Measurements from ENCODE around the gene IGDCC3.

The IGDCC3 gene

GRCh38 chr15:65412556-65412955 is 34.8 kb upstream of the IGDCC3 start:
- in situ Hi-C loops (cut with MboI; ENCODE audit: low sequenced_read_pairs): no loop called here

GRCh38 chr15:65411465-65412071 is 33.8 kb upstream of the IGDCC3 start:
- Histone ChIP-seq H3K27me3 (ENCODE audit: low read depth) (no peaks in the 10 kb centered on the region), H3K4me1 (peaks cover 13% of the 10 kb centered on the region), H3K36me3 (replicated peaks) (no peaks in the 10 kb centered on the region), H3K4me3 (no peak overlapping the region), H3K9me3 (no peaks in the 10 kb centered on the region)
- in situ Hi-C loops (cut with MboI; ENCODE audit: low sequenced_read_pairs): no loop called here
- DNase-seq (ENCODE audit: low spot score in 2 of 2): no peak

More at GRCh38 chr15:65412556-65412955, 34.8 kb upstream of the IGDCC3 start:
- Histone ChIP-seq H3K4me1 (peaks cover 23% of the 10 kb centered on the region), H3K9me3 (no peaks in the 10 kb centered on the region), H3K4me3 (no peak overlapping the region), H3K27me3 (ENCODE audit: low read depth) (no peaks in the 10 kb centered on the region), H3K36me3 (replicated peaks) (no peaks in the 10 kb centered on the region)
- no peak for DNase-seq (ENCODE audit: low spot score in 2 of 2)

GRCh38 chr15:65410972-65411371 is 33.2 kb upstream of the IGDCC3 start:
- Histone ChIP-seq H3K4me3 (no peak overlapping the region), H3K4me1 (peaks cover 10% of the 10 kb centered on the region; the same call in 1 of the 2 replicates), H3K36me3 (replicated peaks) (no peaks in the 10 kb centered on the region), H3K9me3 (no peaks in the 10 kb centered on the region), H3K27me3 (ENCODE audit: low read depth) (no peaks in the 10 kb centered on the region)
- in situ Hi-C loops (cut with MboI; ENCODE audit: low sequenced_read_pairs): no loop called here
- no peak for DNase-seq (ENCODE audit: low spot score in 2 of 2)

DNA sequence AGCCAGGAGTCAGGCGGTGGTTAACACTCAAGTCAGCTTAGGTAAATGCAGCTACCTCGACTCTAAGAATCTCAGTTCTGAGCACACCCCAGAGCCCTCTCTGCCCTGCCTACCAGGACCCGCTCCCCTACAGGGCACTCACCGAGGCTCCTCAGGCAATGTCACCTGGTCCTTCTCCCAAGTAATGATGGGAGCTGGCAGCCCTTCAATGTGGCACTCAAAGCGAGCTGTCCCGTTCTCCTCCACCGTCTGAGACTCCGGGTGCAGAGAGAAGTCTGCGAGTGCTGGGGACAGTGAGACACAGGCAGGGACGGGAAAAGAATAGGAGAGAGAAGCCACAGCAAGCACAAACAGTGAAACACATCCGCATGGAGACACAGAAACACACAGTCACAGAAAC is 32.2 kb upstream of the IGDCC3 start:
- in situ Hi-C loops (cut with MboI; ENCODE audit: low sequenced_read_pairs): no loop called here

GRCh38 chr15:65409036-65409631 is 31.3 kb upstream of the IGDCC3 start:
- Histone ChIP-seq H3K4me3 (no peak overlapping the region), H3K4me1 (peaks cover 2% of the 10 kb centered on the region; the same call in 1 of the 2 replicates), H3K9me3 (no peaks in the 10 kb centered on the region), H3K36me3 (replicated peaks) (no peaks in the 10 kb centered on the region), H3K27me3 (ENCODE audit: low read depth) (no peaks in the 10 kb centered on the region)
- no peak for DNase-seq (ENCODE audit: low spot score in 2 of 2)
- in situ Hi-C loops (cut with MboI; ENCODE audit: low sequenced_read_pairs): no loop called here

More for the DNA sequence above, 32.2 kb upstream of the IGDCC3 start:
- Histone ChIP-seq H3K4me1 (peaks cover 4% of the 10 kb centered on the region; the same call in 1 of the 2 replicates), H3K4me3 (no peak overlapping the region), H3K9me3 (no peaks in the 10 kb centered on the region), H3K27me3 (ENCODE audit: low read depth) (no peaks in the 10 kb centered on the region), H3K36me3 (replicated peaks) (no peaks in the 10 kb centered on the region)
- no peak for DNase-seq (ENCODE audit: low spot score in 2 of 2)

- H3K9me3 ChIP-seq: no peaks in the 10 kb centered on the region
- H3K4me1 ChIP-seq: peaks cover 2% of the 10 kb centered on the region; the same call in 1 of the 2 replicates
- in situ Hi-C loops (cut with MboI; ENCODE audit: low sequenced_read_pairs): no loop called here
- no peak for DNase-seq (ENCODE audit: low spot score in 2 of 2)
- no peaks in the 10 kb centered on the region for H3K36me3 ChIP-seq (replicated peaks)
- no peaks in the 10 kb centered on the region for H3K27me3 ChIP-seq (ENCODE audit: low read depth)
- H3K4me3 ChIP-seq: no peak overlapping the region
These were observed 30.7 kb upstream of the IGDCC3 start for GRCh38 chr15:65408324-65409035.

DNA sequence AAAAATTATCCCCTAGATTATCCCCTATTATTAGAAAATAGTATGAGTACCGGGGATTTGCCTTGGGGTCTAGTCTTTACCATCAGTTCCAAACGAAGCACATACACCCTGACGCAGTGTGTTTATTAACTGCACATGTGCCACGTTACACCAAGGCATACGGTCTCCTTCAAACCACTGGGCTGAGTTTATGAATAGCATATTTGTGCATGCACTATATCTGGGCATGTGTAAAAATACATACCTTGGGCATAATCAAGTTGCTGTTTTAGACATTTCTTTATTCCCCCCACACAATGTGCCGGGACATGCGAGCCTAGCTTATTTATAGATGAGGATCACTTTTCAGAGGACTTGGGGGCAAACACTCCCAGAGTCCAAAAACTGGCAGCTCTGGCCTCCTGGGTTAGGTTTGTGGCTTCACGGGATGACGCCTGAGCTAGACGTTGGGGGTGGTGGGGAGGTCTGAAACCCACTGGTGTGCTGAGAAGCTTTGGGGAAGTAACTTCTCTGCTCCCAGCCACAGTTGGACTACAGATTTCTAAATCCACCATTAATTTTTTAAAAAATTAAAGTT is 28.7 kb upstream of the IGDCC3 start:
- H3K9me3 ChIP-seq: no peaks in the 10 kb centered on the region
- in situ Hi-C loops (cut with MboI; ENCODE audit: low sequenced_read_pairs): no loop called here
- no peaks in the 10 kb centered on the region for H3K36me3 ChIP-seq (replicated peaks)
- H3K27me3 ChIP-seq (ENCODE audit: low read depth): no peaks in the 10 kb centered on the region
- DNase-seq (ENCODE audit: low spot score in 2 of 2): no peak
- H3K4me1 ChIP-seq: no peaks in the 10 kb centered on the region; the same call in 1 of the 2 replicates
- no peak overlapping the region for H3K4me3 ChIP-seq

DNA sequence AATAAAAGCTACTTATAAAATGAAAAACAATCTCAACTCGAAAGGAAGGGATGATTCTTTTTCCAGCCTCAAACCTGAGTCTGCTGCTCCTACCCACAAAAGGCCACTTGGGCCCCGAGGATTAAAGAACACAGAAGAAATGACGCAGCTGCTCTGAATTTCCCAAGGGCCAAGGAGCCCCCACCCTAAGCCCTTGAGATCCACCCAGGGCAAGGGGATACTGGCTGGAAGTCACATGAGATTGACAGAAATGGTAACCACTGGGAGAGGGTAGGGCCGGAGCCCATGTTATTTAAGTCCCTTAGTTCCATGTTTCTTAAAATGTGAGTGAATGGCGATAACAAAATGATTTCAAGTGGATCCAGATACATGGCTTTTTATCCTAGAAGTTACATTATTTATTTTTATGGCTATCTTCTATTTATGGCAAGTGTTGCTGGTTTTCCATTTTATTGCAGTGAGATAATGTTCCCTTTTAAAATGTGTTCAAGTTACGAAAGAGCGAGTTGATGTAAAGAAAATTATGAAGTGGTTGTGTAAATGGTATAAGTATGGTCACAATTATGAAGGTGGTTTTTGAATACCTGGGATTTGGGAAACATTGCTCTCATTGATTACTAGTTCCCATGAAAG is 28.1 kb upstream of the IGDCC3 start:
- Histone ChIP-seq H3K36me3 (replicated peaks) (no peaks in the 10 kb centered on the region), H3K4me1 (peaks cover 3% of the 10 kb centered on the region), H3K9me3 (no peaks in the 10 kb centered on the region), H3K27me3 (ENCODE audit: low read depth) (no peaks in the 10 kb centered on the region), H3K4me3 (no peak overlapping the region)
- in situ Hi-C loops (cut with MboI; ENCODE audit: low sequenced_read_pairs): no loop called here
- DNase-seq (ENCODE audit: low spot score in 2 of 2): no peak

DNA sequence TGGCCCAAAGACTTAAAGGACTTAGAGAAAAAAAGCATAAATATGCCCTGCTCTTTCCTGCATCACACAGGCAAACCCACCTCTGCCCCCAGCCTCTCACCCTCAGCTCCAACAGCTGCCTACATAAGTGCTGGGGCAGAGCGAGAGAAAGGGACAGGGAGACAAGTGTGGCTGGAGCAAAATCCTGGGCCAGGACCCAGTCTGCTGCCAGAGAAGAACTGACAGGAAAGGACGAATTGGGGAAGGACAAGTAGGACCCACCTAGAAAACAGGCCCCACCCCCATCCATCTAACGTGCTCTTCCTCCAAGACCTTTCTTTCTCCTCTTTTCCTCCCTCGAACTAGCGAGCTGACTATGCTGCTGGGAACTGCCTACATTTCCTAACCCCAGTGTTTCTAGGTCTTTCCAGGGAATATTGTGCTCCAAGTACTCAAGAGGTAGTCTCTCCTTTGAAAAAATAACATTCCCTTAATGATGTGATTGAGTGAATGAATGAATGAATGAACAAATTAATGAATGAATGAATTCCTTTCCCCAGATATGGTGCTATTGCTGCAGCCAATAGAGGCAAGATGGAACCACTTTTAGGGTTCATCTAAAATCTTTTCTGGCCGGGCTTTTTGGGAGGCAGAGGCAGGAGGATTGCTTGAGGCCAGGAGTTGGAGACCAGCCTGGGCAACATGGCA is 26.5 kb upstream of the IGDCC3 start:
- in situ Hi-C loops (cut with MboI; ENCODE audit: low sequenced_read_pairs): no loop called here
- peaks cover 5% of the 10 kb centered on the region for H3K4me1 ChIP-seq
- no peak for DNase-seq (ENCODE audit: low spot score in 2 of 2)
- no peaks in the 10 kb centered on the region for H3K36me3 ChIP-seq (replicated peaks)
- no peak overlapping the region for H3K4me3 ChIP-seq
- no peaks in the 10 kb centered on the region for H3K9me3 ChIP-seq
- no peaks in the 10 kb centered on the region for H3K27me3 ChIP-seq (ENCODE audit: low read depth)

DNA sequence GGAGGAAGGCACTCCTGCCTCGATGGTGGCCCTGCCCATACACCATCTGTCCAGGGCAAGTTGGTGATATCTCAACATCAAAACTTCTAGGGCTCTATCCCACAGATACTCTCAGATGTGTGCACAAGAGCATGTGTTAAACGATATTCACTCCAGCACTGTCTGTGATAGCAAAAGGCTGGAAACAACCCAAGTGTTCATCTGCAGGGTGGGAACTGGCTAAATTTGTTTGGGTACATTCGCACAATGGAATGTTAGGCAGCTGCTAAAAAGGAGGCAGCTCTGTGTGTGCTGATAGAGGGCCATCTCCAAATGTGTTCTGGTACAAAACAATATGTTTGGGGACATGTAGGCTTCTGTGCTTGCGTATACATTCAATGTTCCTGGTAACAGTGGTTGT is 25.2 kb upstream of the IGDCC3 start:
- Histone ChIP-seq H3K9me3 (no peaks in the 10 kb centered on the region), H3K27me3 (ENCODE audit: low read depth) (no peaks in the 10 kb centered on the region), H3K36me3 (replicated peaks) (no peaks in the 10 kb centered on the region), H3K4me3 (no peak overlapping the region), H3K4me1 (peaks cover 5% of the 10 kb centered on the region)
- in situ Hi-C loops (cut with MboI; ENCODE audit: low sequenced_read_pairs): no loop called here
- DNase-seq (ENCODE audit: low spot score in 2 of 2): no peak

DNA sequence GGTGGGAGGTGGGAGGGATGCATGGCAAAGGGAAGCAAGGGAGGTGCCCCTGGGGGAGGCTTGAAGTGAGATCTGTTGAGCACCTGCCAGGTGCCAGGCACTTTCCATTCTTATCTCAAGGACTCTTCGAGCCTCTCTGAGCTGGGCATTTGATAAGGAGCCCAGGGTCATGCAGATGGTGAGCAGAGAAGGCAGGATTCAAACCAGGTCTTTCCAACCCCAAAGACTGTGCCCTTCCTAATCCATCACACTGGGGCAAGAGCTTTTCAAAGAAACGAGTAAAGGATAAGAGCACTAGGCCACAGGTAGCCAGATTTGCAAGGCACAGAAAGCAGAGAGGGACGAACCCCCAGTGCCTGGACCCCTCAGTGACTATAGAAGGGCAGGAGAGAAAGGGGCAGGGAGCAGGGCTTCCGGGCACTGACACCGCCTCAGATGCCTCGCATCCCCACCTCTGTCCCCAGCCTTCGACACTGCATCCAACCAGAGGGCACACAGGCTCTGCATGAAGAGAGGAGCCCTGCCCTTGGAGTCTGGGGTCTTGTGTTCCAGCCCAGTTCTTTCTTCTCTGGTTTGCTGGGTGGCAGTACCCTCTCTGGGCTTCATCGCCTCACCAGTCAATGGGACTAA is 23.9 kb upstream of the IGDCC3 start:
- in situ Hi-C loops (cut with MboI; ENCODE audit: low sequenced_read_pairs): no loop called here
- Histone ChIP-seq H3K36me3 (replicated peaks) (no peaks in the 10 kb centered on the region), H3K4me3 (no peak overlapping the region), H3K9me3 (no peaks in the 10 kb centered on the region), H3K27me3 (ENCODE audit: low read depth) (no peaks in the 10 kb centered on the region; the same call in 1 of the 2 replicates), H3K4me1 (peaks cover 5% of the 10 kb centered on the region)
- no peak for DNase-seq (ENCODE audit: low spot score in 2 of 2)

DNA sequence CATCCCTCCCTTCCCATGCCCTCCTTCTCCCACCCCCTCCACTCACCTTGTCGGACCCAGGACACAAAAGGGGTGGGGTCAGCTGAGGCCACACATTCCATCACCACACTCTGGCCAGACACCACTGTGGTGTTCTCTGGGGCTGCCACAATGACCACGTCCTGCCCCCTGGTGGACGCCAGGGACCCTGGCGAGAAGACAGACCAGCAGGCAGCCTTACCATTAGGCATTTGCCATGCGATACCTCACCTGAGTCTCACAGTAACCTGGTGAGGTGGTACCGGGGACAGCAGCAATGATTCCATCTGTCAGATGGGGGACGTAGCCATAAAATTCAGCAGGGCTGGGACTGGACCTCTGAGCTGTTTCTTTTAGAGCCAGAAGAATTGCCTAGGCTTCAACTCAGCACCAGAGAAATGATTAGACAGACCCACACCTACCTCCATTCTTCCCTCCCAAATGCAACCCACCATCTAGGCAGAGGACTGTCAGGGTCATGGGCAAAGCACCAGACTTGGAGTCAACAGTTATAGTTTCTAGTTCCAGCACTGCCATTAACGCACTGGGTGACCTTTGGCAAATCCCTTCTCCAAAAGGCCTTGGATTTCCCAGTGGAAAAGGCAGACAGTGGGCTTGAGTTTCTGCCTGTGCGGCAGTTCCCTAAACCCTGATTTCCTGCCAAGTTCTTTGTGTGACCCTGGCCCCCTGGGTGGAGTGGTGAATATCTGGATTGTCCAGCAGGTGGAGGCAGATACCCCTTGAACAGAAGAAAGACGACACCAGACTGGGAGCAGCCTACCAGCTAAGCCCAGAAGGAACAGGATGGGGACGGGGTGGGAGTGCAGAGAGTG is 23.2 kb upstream of the IGDCC3 start:
- Histone ChIP-seq H3K9me3 (no peaks in the 10 kb centered on the region), H3K4me1 (peaks cover 5% of the 10 kb centered on the region), H3K27me3 (ENCODE audit: low read depth) (no peaks in the 10 kb centered on the region; the same call in 1 of the 2 replicates), H3K36me3 (replicated peaks) (no peaks in the 10 kb centered on the region), H3K4me3 (no peak overlapping the region)
- peak; percentile 96 to 97 for DNase-seq (ENCODE audit: low spot score in 2 of 2)
- in situ Hi-C loops (cut with MboI; ENCODE audit: low sequenced_read_pairs): no loop called here

Data from HAP-1 (cell line).